Vagina (tissue), 2 donors: ENCODE results near the gene PCNT. TPM values are rescaled to one million over a fixed set of nuclear protein-coding genes. Genes with fewer than 3 reads are reported as not detected.

Experiments used
- DNase-seq, 2 donors: peaks; one replicate each; pipeline ENCODE4 v3.0.0-alpha.2; 2017; ENCODE audit errors: extremely low spot score in 2 of 2
- H3K27ac ChIP-seq: fragments of 200-600 bp; sonication (generic); one replicate; pipeline ENCODE4 v1.5.1; 2019
- H3K27me3 ChIP-seq: fragments of 200-600 bp; sonication (generic); one replicate; pipeline ENCODE4 v1.5.1; 2019
- H3K36me3 ChIP-seq, 2 donors: fragments of 200-600 bp; sonication (generic); one replicate each; pipeline ENCODE4 v1.5.1; 2017 to 2019
- H3K4me1 ChIP-seq: fragments of 200-600 bp; sonication (generic); one replicate; pipeline ENCODE4 v1.5.1; 2019
- H3K4me3 ChIP-seq, 2 donors: fragments of 200-600 bp; sonication (generic); 1 replicate in 1 of 2; 2 replicates in 1 of 2; pipeline ENCODE4 v1.5.1; 2016 to 2019
- H3K9me3 ChIP-seq: fragments of 200-600 bp; sonication (generic); one replicate; pipeline ENCODE4 v1.5.1; 2019
- CTCF ChIP-seq, 3 experiments: fragments of 450-650 bp in 2 of 3; fragments of 200-600 bp in 1 of 3; sonication (generic) in 1 of 3; IDR thresholded peaks; one replicate each; pipeline ENCODE4 v1.5.1; 2017 to 2019; ENCODE audit warnings: antibody characterized with exemption in 3 of 3, mild to moderate bottlenecking in 2 of 3, moderate library complexity in 2 of 3
- POLR2A ChIP-seq, 2 donors: fragments of 450-650 bp; IDR thresholded peaks; one replicate each; pipeline ENCODE4 v1.6.1; 2017; ENCODE audit warnings: antibody characterized with exemption in 2 of 2, mild to moderate bottlenecking in 2 of 2, moderate library complexity in 2 of 2
- POLR2AphosphoS5 ChIP-seq, 2 donors: sonication (generic); formaldehyde crosslinking; IDR thresholded peaks; one replicate each; pipeline ENCODE4 v1.9.0; 2017; ENCODE audit warnings: antibody characterized with exemption in 2 of 2, mild to moderate bottlenecking in 2 of 2, low read depth in 1 of 2; ENCODE audit not compliant: insufficient read depth in 1 of 2
- intact Hi-C: fragments of 100-400 bp; cut with DNase I; formaldehyde crosslinking; loops from one replicate; pipeline ENCODE4 v1.15.1; 2023
- total RNA-seq: library from RNA; depleted of rRNA; stranded (reverse); fragments of >200 nt; gene quantifications from one replicate; pipeline ENCODE4 v1.2.3, GENCODE V29; 2016

The PCNT gene
- total RNA-seq, 1 donor from 2014 or later, result 35.8 TPM

- H3K4me3 ChIP-seq, result no peak overlapping the region
- no peaks in the 10 kb centered on the region for H3K4me1 ChIP-seq
- H3K36me3 ChIP-seq, result peaks cover 0 to 64% of the 10 kb centered on the region in 2 donors
- no peaks in the 10 kb centered on the region for H3K9me3 ChIP-seq
- DNase-seq, result no peak
- H3K27ac ChIP-seq, result no peak overlapping the region
- no peak for TF ChIP-seq POLR2A (IDR thresholded peaks at IDR 0.05)
- no peak for TF ChIP-seq POLR2AphosphoS5 (IDR thresholded peaks at IDR 0.05; ENCODE audit: insufficient read depth in 1 of 2, low read depth in 1 of 2)
- TF ChIP-seq CTCF (IDR thresholded peaks at IDR 0.05), result no peak
- no peaks in the 10 kb centered on the region for H3K27me3 ChIP-seq
- intact Hi-C loops, result no loop called here
Observed at GRCh38 chr21:46435786-46436227, 111.9 kb downstream of the PCNT start.

- TF ChIP-seq POLR2A (IDR thresholded peaks at IDR 0.05), result no peak
- TF ChIP-seq CTCF (IDR thresholded peaks at IDR 0.05), result no peak
- TF ChIP-seq POLR2AphosphoS5 (IDR thresholded peaks at IDR 0.05; ENCODE audit: insufficient read depth in 1 of 2, low read depth in 1 of 2), result no peak
- Histone ChIP-seq H3K9me3 (no peaks in the 10 kb centered on the region), H3K4me3 (no peak overlapping the region), H3K27ac (no peak overlapping the region), H3K27me3 (no peaks in the 10 kb centered on the region), H3K4me1 (no peaks in the 10 kb centered on the region), H3K36me3 (peaks cover 0 to 62% of the 10 kb centered on the region in 2 donors)
- intact Hi-C loops, result no loop called here
- no peak for DNase-seq
Observed at GRCh38 chr21:46436621-46437020, 112.7 kb downstream of the PCNT start.

- Histone ChIP-seq H3K4me1 (no peaks in the 10 kb centered on the region), H3K4me3 (no peak overlapping the region), H3K36me3 (peaks cover 0 to 62% of the 10 kb centered on the region in 2 donors), H3K27ac (no peak overlapping the region), H3K9me3 (no peaks in the 10 kb centered on the region), H3K27me3 (no peaks in the 10 kb centered on the region)
- intact Hi-C loops, result no loop called here
- no peak for TF ChIP-seq POLR2A (IDR thresholded peaks at IDR 0.05)
- TF ChIP-seq CTCF (IDR thresholded peaks at IDR 0.05), result no peak
- TF ChIP-seq POLR2AphosphoS5 (IDR thresholded peaks at IDR 0.05; ENCODE audit: insufficient read depth in 1 of 2, low read depth in 1 of 2), result no peak
- no peak for DNase-seq
Observed at GRCh38 chr21:46437096-46437498, 113.1 kb downstream of the PCNT start.

- H3K4me1 ChIP-seq, result no peaks in the 10 kb centered on the region
- no peak for DNase-seq
- TF ChIP-seq CTCF (IDR thresholded peaks at IDR 0.05) (no peak), POLR2AphosphoS5 (IDR thresholded peaks at IDR 0.05; ENCODE audit: insufficient read depth in 1 of 2, low read depth in 1 of 2) (no peak), POLR2A (IDR thresholded peaks at IDR 0.05) (no peak)
- H3K36me3 ChIP-seq, result peaks cover 0 to 60% of the 10 kb centered on the region in 2 donors
- no peak overlapping the region for H3K27ac ChIP-seq
- H3K4me3 ChIP-seq, result no peak overlapping the region
- intact Hi-C loops, result no loop called here
- no peaks in the 10 kb centered on the region for H3K9me3 ChIP-seq
- no peaks in the 10 kb centered on the region for H3K27me3 ChIP-seq
Observed at GRCh38 chr21:46437511-46437910, 113.6 kb downstream of the PCNT start.

GRCh38 chr21:46438241-46438640, 114.3 kb downstream of the PCNT start:
- H3K36me3 ChIP-seq, result peaks cover 0 to 63% of the 10 kb centered on the region in 2 donors

More at GRCh38 chr21:46438241-46438640, 114.3 kb downstream of the PCNT start:
- no peaks in the 10 kb centered on the region for H3K4me1 ChIP-seq
- no peaks in the 10 kb centered on the region for H3K27me3 ChIP-seq
- H3K4me3 ChIP-seq, result no peak overlapping the region
- no peak for DNase-seq
- intact Hi-C loops, result no loop called here
- H3K27ac ChIP-seq, result no peak overlapping the region
- no peak for TF ChIP-seq CTCF (IDR thresholded peaks at IDR 0.05)
- no peak for TF ChIP-seq POLR2A (IDR thresholded peaks at IDR 0.05)
- TF ChIP-seq POLR2AphosphoS5 (IDR thresholded peaks at IDR 0.05; ENCODE audit: insufficient read depth in 1 of 2, low read depth in 1 of 2), result no peak
- no peaks in the 10 kb centered on the region for H3K9me3 ChIP-seq
